ENCODE measurements around the gene DCTPP1.
"Not testable (repeated sequence)": the region's sequence is repeated elsewhere in the genome, so short reads cannot be mapped to it uniquely, and the experiment has no call there.

Gene DCTPP1

DNA sequence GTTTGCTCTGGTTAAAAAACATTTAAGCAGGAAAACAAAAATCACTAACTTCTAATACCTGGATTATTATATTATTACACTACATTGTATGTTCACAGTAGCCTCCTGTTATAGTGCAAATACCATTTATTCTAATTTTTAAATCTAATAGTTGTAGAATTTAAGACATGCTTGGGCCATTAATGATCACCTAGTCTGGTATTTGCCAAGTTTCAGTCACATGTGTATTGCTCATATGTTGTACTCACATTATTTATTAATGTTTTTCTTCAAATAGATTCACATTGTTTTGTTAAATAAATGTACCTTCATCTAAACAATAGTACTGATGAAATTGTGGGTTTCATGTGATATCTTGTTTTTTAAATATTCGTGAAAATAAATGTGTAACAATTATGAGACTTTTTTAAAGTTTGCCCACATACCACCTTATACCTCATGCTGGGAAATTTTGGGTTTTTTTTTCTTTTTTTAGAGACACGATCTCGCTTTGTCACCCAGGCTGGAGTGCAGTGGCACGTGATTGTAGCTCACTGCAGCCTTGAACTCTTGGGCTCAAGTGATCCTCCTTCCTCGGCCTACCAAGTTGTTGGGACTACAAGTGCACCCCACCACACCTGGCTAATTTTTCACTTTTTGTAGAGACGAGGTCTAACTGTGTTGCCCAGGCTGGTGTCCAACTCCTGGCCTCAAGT lies 16.6 kb downstream of the DCTPP1 start:
- DNase-seq (ENCODE audit: low read depth, low spot score), result no peak

- peak; percentile 95 for DNase-seq (ENCODE audit: low read depth, low spot score)
Measured at GRCh38 chr16:30409125-30410060, 20.4 kb downstream of the DCTPP1 start.

DNA sequence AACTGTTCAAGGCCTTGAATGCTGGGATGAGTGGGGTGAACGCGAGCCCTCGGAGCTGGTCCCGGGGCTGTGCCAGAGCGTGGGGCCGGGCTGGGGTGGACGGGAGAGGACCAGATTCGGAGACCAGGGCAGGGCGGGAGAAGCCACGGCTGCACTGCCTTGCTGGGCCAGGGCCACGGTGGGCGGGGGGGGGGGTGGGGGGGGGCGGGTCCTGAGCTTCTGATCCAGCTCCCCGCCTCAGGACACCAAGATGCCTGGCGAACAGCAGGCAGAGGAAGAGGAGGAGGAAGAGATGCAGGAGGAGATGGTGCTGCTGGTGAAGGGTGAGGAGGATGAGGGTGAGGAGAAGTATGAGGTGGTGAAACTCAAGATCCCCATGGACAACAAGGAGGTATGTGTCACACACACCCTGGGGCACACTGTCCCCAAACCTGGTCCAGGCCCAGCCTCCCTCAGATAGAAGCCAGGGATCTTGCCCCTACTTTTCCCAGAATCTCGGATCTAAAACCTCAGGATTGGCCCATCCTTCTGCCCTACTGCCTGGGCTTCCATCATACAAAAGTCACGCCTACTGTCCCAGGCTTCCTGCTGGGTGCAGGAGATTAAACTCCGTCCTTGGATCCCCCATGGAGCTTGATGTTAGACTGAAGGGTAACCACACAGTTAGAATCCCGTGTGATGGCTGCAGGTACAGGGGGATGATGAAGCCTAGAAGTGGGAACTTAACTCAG lies 21.9 kb downstream of the DCTPP1 start:
- peak; percentile 41 for DNase-seq (ENCODE audit: low read depth, low spot score)

DNA sequence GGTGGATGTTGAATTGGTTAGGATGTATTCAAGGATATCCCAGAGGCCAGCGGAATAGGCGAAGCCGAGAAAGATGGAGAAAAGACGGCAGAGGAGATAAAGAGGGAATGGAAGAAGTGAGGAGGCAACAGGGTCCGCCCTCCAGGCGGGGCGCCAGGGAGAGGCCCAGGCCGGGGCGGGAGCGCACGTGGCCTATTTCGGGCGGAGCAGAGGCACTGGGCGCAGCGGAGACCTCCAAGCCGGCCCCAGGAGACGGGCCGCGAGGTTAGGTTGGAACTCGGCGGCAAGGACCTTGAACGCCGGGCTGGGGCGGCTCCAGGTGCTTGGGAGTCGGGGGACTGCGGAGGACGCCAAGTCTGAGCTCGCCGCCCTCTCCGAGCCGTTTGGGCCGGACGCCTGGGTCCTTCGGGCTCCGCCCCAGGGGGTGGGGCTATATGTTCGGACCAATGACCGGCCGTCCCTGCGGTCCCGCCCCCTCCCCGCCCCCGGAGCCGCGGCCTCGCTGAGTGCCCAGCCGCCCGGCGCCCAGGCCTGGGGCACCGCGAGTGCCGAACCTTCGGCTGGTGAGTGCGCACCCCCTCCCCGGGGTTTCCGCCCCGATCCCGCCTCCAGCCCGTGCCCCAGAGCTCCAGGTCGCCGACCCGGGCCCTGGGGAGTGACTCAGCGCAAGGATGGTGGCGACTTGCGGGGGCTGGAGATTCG lies 22.6 kb downstream of the DCTPP1 start, which contains the start of gene ZNF771:
Gene ZNF771 (plus strand): TSS at position 505 of the 702 bp plus-strand sequence. CDS start 448 bp downstream, outside the sequence.
- DNase-seq (ENCODE audit: low read depth, low spot score), result peak; percentile 94

DNA sequence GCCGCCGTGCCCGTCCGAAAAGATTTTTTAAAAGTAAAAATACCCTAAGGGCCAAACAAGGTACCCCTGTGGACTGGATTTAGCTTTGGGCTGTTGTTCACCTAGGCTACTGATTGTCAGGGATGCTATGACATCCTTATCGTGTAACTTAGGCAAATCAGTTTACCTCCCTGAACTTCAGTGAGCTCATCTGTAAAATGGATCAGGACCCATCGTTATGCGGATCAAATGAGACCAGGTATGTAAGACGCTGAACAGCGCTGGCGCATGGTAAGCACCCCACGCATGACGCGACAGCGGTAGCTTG lies 23.1 kb downstream of the DCTPP1 start:
- no peak for DNase-seq (ENCODE audit: low read depth, low spot score)

GRCh38 chr16:30401768-30402425 lies 27.9 kb downstream of the DCTPP1 start:
- DNase-seq (ENCODE audit: low read depth, low spot score), result no peak

- DNase-seq (ENCODE audit: low read depth, low spot score), result no peak
Measured at GRCh38 chr16:30399435-30400186, 30.2 kb downstream of the DCTPP1 start.

DNA sequence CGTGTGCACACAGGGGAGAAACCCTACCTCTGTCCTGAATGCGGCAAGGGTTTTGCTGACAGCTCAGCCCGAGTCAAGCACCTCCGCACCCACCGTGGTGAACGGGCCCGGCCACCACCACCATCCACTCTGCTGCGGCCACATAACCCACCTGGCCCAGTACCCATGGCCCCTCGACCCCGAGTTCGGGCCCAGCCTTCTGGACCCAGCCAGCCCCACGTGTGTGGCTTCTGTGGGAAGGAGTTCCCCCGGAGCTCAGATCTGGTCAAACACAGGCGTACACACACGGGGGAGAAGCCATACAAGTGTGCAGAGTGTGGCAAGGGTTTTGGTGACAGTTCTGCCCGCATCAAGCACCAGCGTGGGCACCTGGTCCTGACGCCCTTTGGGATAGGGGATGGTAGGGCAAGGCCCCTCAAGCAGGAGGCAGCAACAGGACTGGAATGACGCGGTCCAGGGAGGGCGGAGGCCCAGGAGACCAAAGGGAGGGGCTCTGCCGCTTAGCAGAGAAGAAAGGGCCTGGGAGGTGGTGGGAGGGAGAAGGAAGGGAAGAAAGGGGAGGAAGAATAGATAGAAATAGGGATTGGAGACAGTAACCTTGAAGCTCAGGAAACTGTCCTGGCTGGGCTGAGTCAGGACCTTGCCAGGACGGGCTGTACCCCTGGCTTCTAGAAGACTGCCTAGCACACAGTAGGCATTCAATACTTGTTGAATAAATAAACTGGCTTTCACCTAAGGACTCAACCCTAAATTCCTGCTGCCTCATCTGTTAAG lies 31.0 kb downstream of the DCTPP1 start:
- DNase-seq (ENCODE audit: low read depth, low spot score), result peak; percentile 35

DNA sequence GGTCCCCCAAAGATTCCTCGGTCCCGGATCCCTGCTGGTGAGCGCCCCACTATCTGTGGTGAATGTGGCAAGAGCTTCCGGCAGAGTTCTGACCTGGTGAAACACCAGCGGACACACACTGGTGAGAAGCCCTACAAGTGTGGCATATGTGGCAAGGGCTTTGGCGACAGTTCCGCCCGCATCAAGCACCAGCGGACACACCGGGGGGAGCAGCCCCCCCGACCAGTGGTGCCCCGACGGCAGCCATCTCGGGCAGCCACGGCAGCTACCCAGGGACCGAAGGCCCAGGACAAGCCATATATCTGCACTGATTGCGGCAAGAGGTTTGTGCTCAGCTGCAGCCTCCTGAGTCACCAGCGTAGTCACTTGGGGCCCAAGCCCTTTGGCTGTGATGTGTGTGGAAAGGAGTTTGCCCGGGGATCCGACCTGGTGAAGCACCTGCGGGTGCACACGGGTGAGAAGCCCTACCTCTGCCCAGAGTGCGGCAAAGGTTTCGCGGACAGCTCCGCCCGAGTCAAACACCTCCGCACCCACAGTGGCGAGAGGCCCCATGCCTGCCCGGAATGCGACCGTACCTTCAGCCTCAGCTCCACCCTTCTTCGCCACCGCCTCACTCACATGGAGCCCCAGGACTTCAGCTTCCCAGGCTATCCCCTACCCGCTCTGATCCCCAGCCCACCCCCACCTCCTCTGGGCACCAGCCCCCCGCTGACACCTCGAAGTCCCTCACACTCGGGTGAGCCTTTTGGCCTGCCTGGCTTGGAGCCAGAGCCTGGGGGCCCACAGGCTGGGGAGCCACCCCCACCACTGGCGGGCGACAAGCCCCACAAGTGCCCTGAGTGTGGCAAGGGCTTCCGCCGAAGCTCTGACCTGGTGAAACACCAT lies 31.8 kb downstream of the DCTPP1 start:
- DNase-seq (ENCODE audit: low read depth, low spot score), result no peak

DNA sequence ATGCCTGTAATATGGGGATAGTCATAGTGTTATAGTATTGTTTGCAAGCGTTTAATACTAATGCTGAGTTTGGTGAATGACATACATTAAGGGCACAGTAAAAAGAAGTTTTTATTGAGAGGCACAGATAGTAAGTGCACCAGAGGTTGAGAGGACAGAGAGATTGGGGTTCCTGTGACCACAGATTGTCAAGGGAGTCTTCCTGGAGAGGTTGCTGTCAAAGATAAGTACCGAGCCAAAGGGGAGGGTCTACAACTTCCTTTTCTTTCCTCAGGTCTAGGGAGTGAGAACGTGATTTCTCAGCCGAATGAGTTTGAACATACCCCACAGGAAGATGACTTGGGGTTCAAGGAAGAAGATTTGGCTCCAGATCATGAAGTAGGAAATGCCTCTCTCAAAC lies 32.8 kb downstream of the DCTPP1 start:
- DNase-seq (ENCODE audit: low read depth, low spot score), result no peak

DNA sequence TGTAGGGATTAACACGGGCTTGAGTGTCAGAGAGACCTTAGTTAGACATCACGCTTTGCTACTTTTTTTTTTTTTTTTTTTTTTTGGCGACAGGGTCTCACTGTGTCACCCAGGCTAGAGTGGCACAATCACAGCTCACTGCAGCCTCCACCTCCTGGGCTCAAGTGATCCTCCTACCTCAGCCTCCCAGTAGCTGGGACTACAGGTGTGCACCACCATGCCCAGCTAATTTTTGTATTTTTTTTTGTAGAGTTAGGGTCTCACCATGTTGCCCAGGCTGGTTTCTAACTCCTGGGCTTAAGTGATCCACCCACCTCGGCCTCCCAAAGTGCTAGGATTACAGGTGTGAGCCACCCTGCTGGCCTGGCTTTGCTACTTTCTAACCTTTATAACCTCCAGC lies 33.2 kb downstream of the DCTPP1 start:
- DNase-seq (ENCODE audit: low read depth, low spot score), result not testable (repeated sequence)

DNA sequence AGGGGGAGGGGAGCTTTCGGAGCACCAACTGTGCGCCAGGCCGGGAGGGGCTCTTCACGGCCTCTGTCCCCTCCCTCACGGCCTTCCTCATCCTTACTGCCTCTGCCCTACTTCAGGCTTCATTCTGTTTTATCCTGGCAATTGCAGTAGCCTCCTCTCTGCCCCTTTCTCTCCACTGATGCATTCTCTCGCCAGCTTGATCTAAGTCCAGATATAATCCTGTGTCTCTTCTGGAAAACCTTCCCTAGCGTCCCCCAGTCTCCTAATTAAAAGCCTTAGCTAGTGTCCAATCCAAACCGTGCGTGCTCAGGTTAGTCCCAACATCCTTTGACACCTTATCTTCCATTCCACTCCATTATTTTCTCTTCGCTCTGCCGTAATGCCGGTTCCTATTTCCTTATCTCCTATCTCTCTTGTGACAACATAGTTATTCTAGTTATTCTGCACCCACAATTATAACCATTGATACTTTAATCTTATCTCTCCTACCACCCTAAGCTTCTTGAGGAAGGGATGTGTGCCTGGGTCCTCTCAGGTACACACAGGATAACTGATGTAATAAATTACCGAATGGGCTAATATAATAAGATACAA lies 33.7 kb downstream of the DCTPP1 start:
- no peak for DNase-seq (ENCODE audit: low read depth, low spot score)

GRCh38 chr16:30395155-30395991 lies 34.5 kb downstream of the DCTPP1 start, which contains the start of gene ZNF48:
ZNF48 (plus strand) TSS chr16:30395420; CDS start chr16:30395795, 375 bp downstream.
- peak; percentile 91 for DNase-seq (ENCODE audit: low read depth, low spot score)

DNA sequence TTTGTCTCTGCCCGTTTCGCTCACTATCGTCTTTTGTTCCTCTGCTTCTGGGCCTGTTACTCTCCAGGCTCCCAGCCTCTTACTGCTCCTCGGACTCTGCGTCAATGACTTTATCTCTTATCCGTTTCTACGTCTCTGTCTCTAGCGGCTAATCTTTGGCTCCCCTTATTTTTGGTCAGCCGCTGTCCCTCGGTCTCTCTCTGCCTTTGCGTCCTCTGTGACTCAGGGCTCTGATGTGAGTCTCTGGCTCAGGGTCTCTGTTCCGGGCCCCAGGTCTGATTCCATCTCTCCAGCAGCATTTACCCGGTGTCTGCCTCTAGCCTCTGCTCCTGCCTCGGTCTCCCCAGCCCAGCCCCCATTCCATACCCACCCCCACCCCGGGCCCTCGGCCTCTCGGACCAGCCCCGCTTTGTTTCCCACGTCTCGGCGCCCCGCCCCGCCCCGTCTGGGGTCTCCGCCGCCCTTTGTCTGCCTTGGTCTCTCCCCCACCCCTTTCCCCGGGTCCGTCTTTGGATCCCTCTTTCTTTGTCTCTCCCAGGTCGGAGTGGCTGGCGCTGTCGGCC lies 35.2 kb downstream of the DCTPP1 start:
- DNase-seq (ENCODE audit: low read depth, low spot score), result peak; percentile 67

DNA sequence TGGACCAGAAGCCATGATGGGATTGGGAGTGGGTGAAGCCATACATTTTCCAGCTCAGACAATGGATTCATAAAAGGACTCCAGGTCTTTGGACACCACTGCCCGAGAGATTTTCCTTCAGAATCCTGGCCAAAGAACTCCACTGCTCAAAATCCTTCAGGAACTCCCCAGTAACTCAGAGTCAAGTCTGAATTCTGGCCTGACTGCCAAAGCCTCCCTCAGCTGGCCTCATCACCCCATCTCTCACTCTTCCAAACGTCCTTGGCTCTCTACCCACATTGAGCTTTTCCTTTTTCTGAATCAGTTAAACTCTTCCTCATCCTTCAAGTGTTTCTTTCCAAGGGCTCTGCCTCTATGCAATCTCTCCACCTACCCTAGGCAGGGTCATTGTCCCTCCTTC lies 46.3 kb downstream of the DCTPP1 start:
- no peak for DNase-seq (ENCODE audit: low read depth, low spot score)

DNA sequence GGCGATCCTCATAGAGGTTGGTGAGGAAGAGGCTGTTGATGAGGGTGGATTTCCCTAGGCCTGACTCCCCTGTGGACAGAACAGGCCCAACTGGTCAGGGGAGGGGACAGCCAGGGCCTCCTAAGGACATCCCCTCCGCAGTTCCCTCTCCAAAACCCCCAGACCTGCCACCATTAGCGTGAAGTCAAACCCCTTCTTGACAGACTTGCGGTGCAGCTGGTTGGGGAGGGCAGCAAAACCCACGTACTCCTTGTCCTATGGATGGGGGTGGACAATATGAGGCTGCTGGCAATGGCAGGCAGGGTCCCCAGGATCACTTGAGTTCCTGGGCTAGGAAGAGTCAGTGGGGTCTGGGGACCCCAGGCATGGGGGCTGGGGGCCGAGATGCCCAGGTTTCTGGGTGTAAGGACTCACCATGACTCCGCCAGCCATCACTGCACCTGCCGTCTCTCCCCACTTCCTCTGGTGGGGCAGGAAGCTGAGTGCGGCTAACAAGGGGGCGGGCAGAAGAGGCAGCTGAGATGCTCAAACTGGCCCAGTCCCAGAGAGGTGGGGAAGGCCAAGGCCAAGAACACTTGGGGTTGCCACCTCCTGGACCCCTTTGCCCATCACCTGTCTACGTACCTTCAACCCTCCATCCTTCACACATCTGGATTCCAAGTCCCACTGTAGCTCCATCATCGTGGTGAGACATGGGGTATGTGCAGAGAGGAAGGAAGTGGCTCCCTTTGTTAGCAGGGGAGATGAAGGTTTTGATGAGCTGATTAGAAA lies 47.5 kb downstream of the DCTPP1 start, which contains the start of gene SEPTIN1:
Gene SEPTIN1 (minus strand): TSS at position 451 of the 771 bp plus-strand sequence. CDS start 19 bp downstream, at position 432.
- no peak for DNase-seq (ENCODE audit: low read depth, low spot score)
